Spleen (tissue), 7 donors: ENCODE results near the gene GABRB1.

Experiments
- POLR2AphosphoS5 ChIP-seq, 3 donors: sonication (generic); formaldehyde crosslinking; IDR thresholded peaks; one replicate each; pipeline ENCODE4 v1.5.1; 2017; ENCODE audit warnings: antibody characterized with exemption in 3 of 3
- TF ChIP-seq, protein P1 (sequence below), 11 experiments: fragments of 200-600 bp in 7 of 11; fragments of 450-650 bp in 4 of 11; sonication (generic) in 4 of 11; IDR thresholded peaks in 8 of 11; conservative IDR thresholded peaks in 3 of 11; 1 replicate in 7 of 11; 2 replicates in 4 of 11; pipeline versions ENCODE4 v1.4.0 to v1.8.0; 2016 to 2021; ENCODE audit warnings: antibody characterized with exemption in 11 of 11, inconsistent platforms in 4 of 11, mild to moderate bottlenecking in 1 of 11
- donor health status: DM: no; HTN: no; CAD: no; lungs with moderate emphysema.
- donor health status: DM: no; HTN: no; CAD: no.
- donor health status: DM: no; HTN: no; CAD: no.

DNA sequence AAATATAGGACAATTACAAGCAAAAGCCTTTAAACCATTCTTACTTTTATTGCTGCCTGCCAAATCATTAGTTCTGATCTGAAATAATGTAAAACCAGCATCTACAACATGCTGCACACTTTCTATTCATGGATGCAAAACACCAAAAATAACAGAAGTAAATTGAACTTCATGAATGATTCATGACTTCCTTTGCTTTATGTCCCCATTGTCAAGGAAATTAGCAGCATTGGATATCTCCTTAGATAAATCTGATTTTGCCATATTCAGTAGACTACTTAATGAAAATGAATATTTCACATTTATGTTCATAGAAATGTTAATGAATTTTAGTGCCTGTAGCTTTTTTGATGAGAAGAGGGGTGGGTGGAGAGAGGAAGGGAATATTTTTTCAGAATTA, 299.5 kb downstream of the GABRB1 start:
- TF ChIP-seq, protein P1, sequence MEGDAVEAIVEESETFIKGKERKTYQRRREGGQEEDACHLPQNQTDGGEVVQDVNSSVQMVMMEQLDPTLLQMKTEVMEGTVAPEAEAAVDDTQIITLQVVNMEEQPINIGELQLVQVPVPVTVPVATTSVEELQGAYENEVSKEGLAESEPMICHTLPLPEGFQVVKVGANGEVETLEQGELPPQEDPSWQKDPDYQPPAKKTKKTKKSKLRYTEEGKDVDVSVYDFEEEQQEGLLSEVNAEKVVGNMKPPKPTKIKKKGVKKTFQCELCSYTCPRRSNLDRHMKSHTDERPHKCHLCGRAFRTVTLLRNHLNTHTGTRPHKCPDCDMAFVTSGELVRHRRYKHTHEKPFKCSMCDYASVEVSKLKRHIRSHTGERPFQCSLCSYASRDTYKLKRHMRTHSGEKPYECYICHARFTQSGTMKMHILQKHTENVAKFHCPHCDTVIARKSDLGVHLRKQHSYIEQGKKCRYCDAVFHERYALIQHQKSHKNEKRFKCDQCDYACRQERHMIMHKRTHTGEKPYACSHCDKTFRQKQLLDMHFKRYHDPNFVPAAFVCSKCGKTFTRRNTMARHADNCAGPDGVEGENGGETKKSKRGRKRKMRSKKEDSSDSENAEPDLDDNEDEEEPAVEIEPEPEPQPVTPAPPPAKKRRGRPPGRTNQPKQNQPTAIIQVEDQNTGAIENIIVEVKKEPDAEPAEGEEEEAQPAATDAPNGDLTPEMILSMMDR (IDR thresholded peaks at IDR 0.05 in 8 of 11, conservative IDR thresholded peaks at IDR 0.05 in 3 of 11) = no peak
- no peak for TF ChIP-seq POLR2AphosphoS5 (IDR thresholded peaks at IDR 0.05)
